ENCODE measurements around the gene CNTNAP5. TPM values are rescaled to one million over a fixed set of nuclear protein-coding genes. Genes with fewer than 3 reads are reported as not detected.

The CNTNAP5 gene
- total and polyA plus RNA-seq, 8 donors: 0.03 to 0.29 (median 0.10) TPM; not detected in 4

GRCh38 chr2:124482044-124482443, 457.0 kb downstream of the CNTNAP5 start:
- Histone ChIP-seq H3K27ac (no peak overlapping the region), H3K27me3 (no peaks in the 10 kb centered on the region), H3K4me1 (no peaks in the 10 kb centered on the region), H3K9me3 (peaks cover 0 to 5% of the 10 kb centered on the region in 2 donors), H3K36me3 (no peaks in the 10 kb centered on the region), H3K4me3 (no peak overlapping the region)
- TF ChIP-seq CTCF (IDR thresholded peaks at IDR 0.05): no peak
- no peak for DNase-seq
- no peak for ATAC-seq
- intact Hi-C loops (cut with DNase I): no loop called here

DNA sequence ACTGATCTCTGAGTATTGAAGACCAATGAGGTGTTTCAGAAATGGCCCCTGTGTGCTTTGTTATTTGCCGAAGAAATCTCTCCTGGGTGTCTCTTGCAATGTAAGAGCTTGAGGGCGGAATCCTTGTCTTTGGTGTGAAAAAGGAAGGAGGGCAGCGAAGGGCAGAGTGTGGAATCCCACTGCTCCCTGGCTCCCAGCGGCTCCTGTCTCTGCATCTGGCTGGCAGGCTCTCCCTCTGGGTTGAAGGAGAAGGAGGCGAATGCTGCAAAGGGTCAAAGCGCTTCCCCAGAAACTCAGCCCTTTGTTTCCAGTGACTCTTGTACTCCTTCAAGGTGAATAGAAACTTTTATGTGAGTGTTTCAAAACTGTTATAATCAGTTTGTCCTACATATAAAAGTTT, 457.5 kb downstream of the CNTNAP5 start:
- Histone ChIP-seq H3K36me3 (no peaks in the 10 kb centered on the region), H3K4me1 (no peaks in the 10 kb centered on the region), H3K4me3 (no peak overlapping the region), H3K27me3 (no peaks in the 10 kb centered on the region), H3K27ac (no peak overlapping the region), H3K9me3 (peaks cover 0 to 5% of the 10 kb centered on the region in 2 donors)
- intact Hi-C loops (cut with DNase I): no loop called here
- ATAC-seq: no peak
- TF ChIP-seq CTCF (IDR thresholded peaks at IDR 0.05): no peak
- DNase-seq: no peak

- ATAC-seq: no peak
- intact Hi-C loops (cut with DNase I): no loop called here
- Histone ChIP-seq H3K36me3 (no peaks in the 10 kb centered on the region), H3K27me3 (no peaks in the 10 kb centered on the region), H3K4me1 (no peaks in the 10 kb centered on the region), H3K4me3 (no peak overlapping the region), H3K9me3 (peaks cover 0 to 5% of the 10 kb centered on the region in 2 donors), H3K27ac (no peak overlapping the region)
- TF ChIP-seq CTCF (IDR thresholded peaks at IDR 0.05): no peak
- no peak for DNase-seq
Observed at GRCh38 chr2:124485659-124486058, 460.6 kb downstream of the CNTNAP5 start.

DNA sequence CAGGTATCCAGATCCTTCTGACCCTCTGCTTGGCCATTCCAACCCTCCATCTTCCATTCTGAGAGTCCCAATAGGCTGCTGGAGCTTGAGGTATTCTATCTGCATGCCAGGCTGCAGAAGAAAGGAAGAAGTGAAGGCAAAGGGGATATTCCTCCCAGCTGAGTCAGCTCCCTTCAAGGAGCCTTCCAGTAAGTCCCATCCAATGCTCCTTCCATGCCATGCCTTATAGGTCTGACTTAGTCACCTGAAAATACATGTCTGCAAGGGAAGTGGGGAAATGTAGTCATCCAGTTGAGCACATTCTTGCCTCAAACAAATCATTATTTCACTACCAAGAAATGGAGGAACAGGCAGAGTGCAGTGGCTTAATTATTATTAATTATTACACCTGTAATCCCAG, 464.6 kb downstream of the CNTNAP5 start:
- ATAC-seq (no peak), DNase-seq (no peak)
- Histone ChIP-seq H3K27me3 (no peaks in the 10 kb centered on the region), H3K4me1 (no peaks in the 10 kb centered on the region), H3K4me3 (no peak overlapping the region), H3K9me3 (peaks cover 0 to 5% of the 10 kb centered on the region in 2 donors), H3K36me3 (no peaks in the 10 kb centered on the region), H3K27ac (no peak overlapping the region)
- no peak for TF ChIP-seq CTCF (IDR thresholded peaks at IDR 0.05)
- intact Hi-C loops (cut with DNase I): no loop called here

GRCh38 chr2:124501575-124502152, 476.6 kb downstream of the CNTNAP5 start:
- intact Hi-C loops (cut with DNase I): no loop called here
- H3K27ac ChIP-seq: no peak overlapping the region
- H3K36me3 ChIP-seq: no peaks in the 10 kb centered on the region
- no peaks in the 10 kb centered on the region for H3K4me1 ChIP-seq
- ATAC-seq (no peak), DNase-seq (no peak)
- H3K4me3 ChIP-seq: no peak overlapping the region
- no peaks in the 10 kb centered on the region for H3K9me3 ChIP-seq
- no peaks in the 10 kb centered on the region for H3K27me3 ChIP-seq
- no peak for TF ChIP-seq CTCF (IDR thresholded peaks at IDR 0.05)

All from left lung (tissue), 10 donors.